ENCODE data around the gene EZH2. TPM values are rescaled to one million over a fixed set of nuclear protein-coding genes. Genes with fewer than 3 reads are reported as not detected.

EZH2 gene
- 10 to 100 TPM; 73.2 to 77.5 TPM for total RNA-seq

DNA sequence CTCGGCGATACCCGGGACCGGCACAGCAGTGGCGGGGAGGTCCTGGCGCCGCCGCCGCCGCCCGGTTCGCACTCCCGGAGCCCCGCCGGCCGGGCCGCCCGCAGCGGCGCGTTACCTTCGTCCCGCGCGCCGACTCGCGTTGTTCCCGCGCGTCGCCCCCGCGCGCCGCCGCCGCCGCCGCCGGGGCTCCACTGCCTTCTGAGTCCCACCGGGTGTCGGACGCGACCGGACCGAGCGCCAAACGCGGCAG is at the start of gene EZH2:
Gene EZH2, minus strand, starts transcription at position 243 of the 250 bp plus-strand sequence. CDS start 36,993 bp downstream, outside the sequence.
- peak within 1 kb of the TSS; percentile 98 for H3K4me3 Mint-ChIP-seq
- peak within 1 kb of the TSS; percentile 96 for H3K27ac Mint-ChIP-seq
- ATAC-seq (replicated peaks), result peak; percentile 23
- no peaks in the 10 kb centered on the region for H3K9me3 Mint-ChIP-seq
- peaks cover 12% of the 10 kb centered on the region for H3K4me1 Mint-ChIP-seq
- H3K27me3 Mint-ChIP-seq, result no peaks in the 10 kb centered on the region
- peaks cover 24% of the 10 kb centered on the region for H3K36me3 Mint-ChIP-seq (ENCODE audit: low read depth)

DNA sequence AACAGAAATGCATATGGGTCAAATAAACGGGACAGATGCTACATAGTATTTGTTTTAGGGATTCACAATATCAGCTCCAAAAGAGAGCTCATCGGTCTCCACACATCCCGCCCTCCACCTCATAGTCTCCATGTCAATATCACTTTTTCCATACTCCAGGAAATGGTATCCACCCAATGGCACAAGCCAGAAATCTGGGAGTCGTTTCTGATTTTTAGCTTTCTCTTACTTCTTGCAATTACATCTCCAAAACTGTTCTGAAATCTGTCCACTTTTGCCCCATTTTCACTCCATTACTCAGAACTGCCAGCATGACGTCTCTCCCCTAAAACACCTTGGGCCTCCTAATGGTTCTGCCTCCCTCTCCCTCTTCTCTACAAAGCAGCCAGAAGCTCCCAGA is 47.4 kb upstream of the EZH2 start:
- H3K4me1 Mint-ChIP-seq, result peaks cover 15% of the 10 kb centered on the region
- ATAC-seq (replicated peaks), result no peak
- no peaks in the 10 kb centered on the region for H3K36me3 Mint-ChIP-seq (ENCODE audit: low read depth)
- H3K27ac Mint-ChIP-seq, result no peak overlapping the region
- H3K27me3 Mint-ChIP-seq, result no peaks in the 10 kb centered on the region
- no peak overlapping the region for H3K4me3 Mint-ChIP-seq
- no peaks in the 10 kb centered on the region for H3K9me3 Mint-ChIP-seq

- H3K27ac Mint-ChIP-seq, result no peak overlapping the region
- H3K4me3 Mint-ChIP-seq, result no peak overlapping the region
Measured at GRCh38 chr7:148930335-148930734, 46.2 kb upstream of the EZH2 start.

DNA sequence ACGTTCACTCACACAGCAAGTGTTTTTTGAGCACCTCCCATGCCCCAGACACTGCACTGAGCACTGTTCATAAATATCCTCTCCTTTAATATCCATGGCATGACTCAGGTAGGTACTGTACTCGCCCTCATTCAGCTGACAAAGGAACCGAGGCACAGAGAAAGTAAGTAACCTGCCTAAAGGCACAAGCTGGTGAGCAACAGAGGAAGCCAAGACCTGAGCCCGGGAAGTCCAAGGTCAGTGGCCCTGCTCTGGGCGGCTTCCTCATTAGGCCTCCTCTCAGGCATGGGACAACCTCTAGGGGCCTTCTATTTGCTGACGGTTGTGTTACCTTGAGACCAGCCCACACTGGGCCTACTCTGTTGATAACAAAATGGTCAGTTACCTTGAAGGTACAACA is 45.1 kb upstream of the EZH2 start:
- Mint-ChIP-seq H3K4me1 (peaks cover 15% of the 10 kb centered on the region), H3K27ac (no peak overlapping the region), H3K36me3 (ENCODE audit: low read depth) (no peaks in the 10 kb centered on the region), H3K27me3 (no peaks in the 10 kb centered on the region), H3K4me3 (no peak overlapping the region), H3K9me3 (no peaks in the 10 kb centered on the region)
- ATAC-seq (replicated peaks), result no peak

More at GRCh38 chr7:148930335-148930734, 46.2 kb upstream of the EZH2 start:
- peaks cover 15% of the 10 kb centered on the region for H3K4me1 Mint-ChIP-seq
- H3K36me3 Mint-ChIP-seq (ENCODE audit: low read depth), result no peaks in the 10 kb centered on the region
- H3K9me3 Mint-ChIP-seq, result no peaks in the 10 kb centered on the region
- ATAC-seq (replicated peaks), result no peak
- H3K27me3 Mint-ChIP-seq, result no peaks in the 10 kb centered on the region

- Mint-ChIP-seq H3K27me3 (no peaks in the 10 kb centered on the region), H3K27ac (peak overlapping the region; percentile 61), H3K4me1 (peaks cover 15% of the 10 kb centered on the region), H3K9me3 (no peaks in the 10 kb centered on the region), H3K36me3 (ENCODE audit: low read depth) (no peaks in the 10 kb centered on the region), H3K4me3 (peak overlapping the region; percentile 23)
- ATAC-seq (replicated peaks), result no peak
Measured at GRCh38 chr7:148927123-148928045, 43.3 kb upstream of the EZH2 start.

GRCh38 chr7:148925836-148926235 is 41.7 kb upstream of the EZH2 start:
- H3K27ac Mint-ChIP-seq, result no peak overlapping the region
- no peaks in the 10 kb centered on the region for H3K36me3 Mint-ChIP-seq (ENCODE audit: low read depth)
- peaks cover 20% of the 10 kb centered on the region for H3K4me1 Mint-ChIP-seq
- H3K27me3 Mint-ChIP-seq, result no peaks in the 10 kb centered on the region
- ATAC-seq (replicated peaks), result no peak
- H3K4me3 Mint-ChIP-seq, result no peak overlapping the region
- H3K9me3 Mint-ChIP-seq, result no peaks in the 10 kb centered on the region

DNA sequence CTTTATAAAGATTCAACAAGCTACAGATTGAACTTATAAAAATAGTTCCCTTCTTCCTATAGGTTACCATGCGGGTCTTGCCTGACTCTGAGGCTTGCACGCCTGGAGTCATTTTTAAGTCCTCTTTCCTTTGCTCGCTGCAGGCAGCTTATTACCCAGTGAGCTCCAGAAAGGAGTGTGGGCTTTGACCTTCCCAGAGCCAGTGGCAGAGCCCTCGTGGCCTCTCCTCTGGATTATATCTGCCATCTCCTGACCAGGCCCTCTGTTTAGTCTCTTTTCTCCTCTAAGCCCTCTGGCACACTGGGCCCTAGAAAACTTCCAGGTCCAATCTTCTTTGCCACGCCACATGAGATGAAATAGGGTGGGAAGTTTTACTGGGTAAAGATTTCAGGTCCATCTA is 39.9 kb upstream of the EZH2 start:
- no peak overlapping the region for H3K4me3 Mint-ChIP-seq
- H3K9me3 Mint-ChIP-seq, result no peaks in the 10 kb centered on the region
- no peak overlapping the region for H3K27ac Mint-ChIP-seq
- no peak for ATAC-seq (replicated peaks)
- H3K4me1 Mint-ChIP-seq, result peaks cover 27% of the 10 kb centered on the region
- H3K36me3 Mint-ChIP-seq (ENCODE audit: low read depth), result no peaks in the 10 kb centered on the region
- H3K27me3 Mint-ChIP-seq, result no peaks in the 10 kb centered on the region

- H3K36me3 Mint-ChIP-seq (ENCODE audit: low read depth), result no peaks in the 10 kb centered on the region
- no peak overlapping the region for H3K27ac Mint-ChIP-seq
- H3K4me1 Mint-ChIP-seq, result peaks cover 22% of the 10 kb centered on the region
- ATAC-seq (replicated peaks), result no peak
- no peaks in the 10 kb centered on the region for H3K9me3 Mint-ChIP-seq
- H3K27me3 Mint-ChIP-seq, result no peaks in the 10 kb centered on the region
- no peak overlapping the region for H3K4me3 Mint-ChIP-seq
Measured at GRCh38 chr7:148921806-148922205, 37.7 kb upstream of the EZH2 start.

DNA sequence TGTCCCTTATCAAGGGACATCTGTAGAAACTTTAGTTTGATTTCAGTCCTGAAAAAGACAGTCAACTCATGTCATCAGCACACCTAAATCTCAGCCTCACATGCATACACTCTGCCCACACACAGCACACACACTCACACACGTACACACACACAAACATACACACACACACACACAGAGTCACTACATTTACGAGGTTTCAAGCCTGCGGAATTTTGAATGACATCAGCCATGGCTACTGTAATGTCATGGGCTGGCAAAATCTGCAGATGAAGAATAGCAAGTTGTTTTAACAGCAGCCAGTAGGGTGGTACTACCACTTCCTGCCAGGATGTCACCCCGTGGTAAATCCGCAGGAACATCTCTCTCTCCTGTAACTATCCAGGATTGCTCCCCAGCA is 37.1 kb upstream of the EZH2 start:
- ATAC-seq (replicated peaks), result no peak
- Mint-ChIP-seq H3K4me1 (peaks cover 18% of the 10 kb centered on the region), H3K36me3 (ENCODE audit: low read depth) (no peaks in the 10 kb centered on the region), H3K4me3 (no peak overlapping the region), H3K27me3 (no peaks in the 10 kb centered on the region), H3K9me3 (no peaks in the 10 kb centered on the region), H3K27ac (no peak overlapping the region)

- Mint-ChIP-seq H3K4me1 (peaks cover 23% of the 10 kb centered on the region), H3K36me3 (ENCODE audit: low read depth) (no peaks in the 10 kb centered on the region), H3K4me3 (no peak overlapping the region), H3K9me3 (no peaks in the 10 kb centered on the region), H3K27ac (no peak overlapping the region), H3K27me3 (no peaks in the 10 kb centered on the region)
- peak; percentile 88 for ATAC-seq (replicated peaks)
Measured at GRCh38 chr7:148919859-148920258, 35.8 kb upstream of the EZH2 start.

DNA sequence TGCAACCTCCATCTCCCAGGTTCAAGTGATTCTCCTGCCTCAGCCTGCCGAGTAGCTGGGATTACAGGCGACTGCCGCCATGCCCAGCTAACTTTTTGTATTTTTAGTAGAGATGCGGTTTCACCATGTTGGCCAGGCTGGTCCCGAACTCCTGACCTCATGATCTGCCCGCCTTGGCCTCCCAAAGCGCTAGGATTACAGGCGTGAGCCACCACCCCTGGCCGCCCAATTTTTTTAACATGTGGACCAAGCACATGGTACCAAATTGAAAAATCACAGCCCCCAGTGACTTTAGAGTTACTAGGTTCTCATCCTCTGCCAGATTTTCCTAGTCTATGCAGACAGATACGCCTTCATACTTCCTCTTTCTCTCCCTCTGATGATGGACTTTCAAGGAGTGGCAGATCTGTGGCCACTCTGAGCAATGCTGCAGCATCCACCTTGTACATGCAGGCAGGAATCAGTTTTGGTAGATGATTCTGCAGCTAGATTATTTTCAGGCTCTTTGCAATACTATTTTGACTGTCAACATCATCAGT is 34.0 kb upstream of the EZH2 start:
- no peak overlapping the region for H3K27ac Mint-ChIP-seq
- no peak for ATAC-seq (replicated peaks)
- no peak overlapping the region for H3K4me3 Mint-ChIP-seq
- H3K36me3 Mint-ChIP-seq (ENCODE audit: low read depth), result peaks cover 5% of the 10 kb centered on the region
- H3K4me1 Mint-ChIP-seq, result peaks cover 39% of the 10 kb centered on the region
- H3K9me3 Mint-ChIP-seq, result no peaks in the 10 kb centered on the region
- no peaks in the 10 kb centered on the region for H3K27me3 Mint-ChIP-seq

DNA sequence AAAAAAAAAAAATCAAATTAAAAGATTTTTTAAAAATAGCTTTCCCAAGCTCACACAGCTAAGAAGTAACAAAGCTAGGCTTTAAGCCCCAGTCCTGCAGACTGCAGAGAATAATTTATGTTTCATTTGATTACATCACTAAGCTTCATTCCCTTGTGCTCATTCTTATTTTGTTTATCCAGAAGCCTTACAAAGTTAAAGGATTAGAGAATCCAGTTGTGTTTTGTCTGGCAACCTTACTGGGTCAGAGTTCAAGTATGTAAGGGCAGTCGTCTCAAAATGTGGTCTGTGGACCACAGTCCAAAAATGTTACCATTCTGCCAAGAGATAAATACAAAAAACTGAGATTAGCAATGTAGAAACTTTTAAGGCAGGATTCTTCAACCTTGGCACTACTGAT is 32.1 kb upstream of the EZH2 start:
- Mint-ChIP-seq H3K4me3 (no peak overlapping the region), H3K27ac (no peak overlapping the region), H3K9me3 (no peaks in the 10 kb centered on the region), H3K4me1 (peaks cover 41% of the 10 kb centered on the region), H3K36me3 (ENCODE audit: low read depth) (peaks cover 8% of the 10 kb centered on the region), H3K27me3 (no peaks in the 10 kb centered on the region)
- no peak for ATAC-seq (replicated peaks)

- Mint-ChIP-seq H3K4me1 (peaks cover 33% of the 10 kb centered on the region), H3K9me3 (no peaks in the 10 kb centered on the region), H3K4me3 (peak overlapping the region; percentile 79), H3K27me3 (no peaks in the 10 kb centered on the region), H3K36me3 (ENCODE audit: low read depth) (peaks cover 8% of the 10 kb centered on the region), H3K27ac (peak overlapping the region; percentile 88)
- no peak for ATAC-seq (replicated peaks)
Measured at GRCh38 chr7:148915211-148915610, 31.1 kb upstream of the EZH2 start.

DNA sequence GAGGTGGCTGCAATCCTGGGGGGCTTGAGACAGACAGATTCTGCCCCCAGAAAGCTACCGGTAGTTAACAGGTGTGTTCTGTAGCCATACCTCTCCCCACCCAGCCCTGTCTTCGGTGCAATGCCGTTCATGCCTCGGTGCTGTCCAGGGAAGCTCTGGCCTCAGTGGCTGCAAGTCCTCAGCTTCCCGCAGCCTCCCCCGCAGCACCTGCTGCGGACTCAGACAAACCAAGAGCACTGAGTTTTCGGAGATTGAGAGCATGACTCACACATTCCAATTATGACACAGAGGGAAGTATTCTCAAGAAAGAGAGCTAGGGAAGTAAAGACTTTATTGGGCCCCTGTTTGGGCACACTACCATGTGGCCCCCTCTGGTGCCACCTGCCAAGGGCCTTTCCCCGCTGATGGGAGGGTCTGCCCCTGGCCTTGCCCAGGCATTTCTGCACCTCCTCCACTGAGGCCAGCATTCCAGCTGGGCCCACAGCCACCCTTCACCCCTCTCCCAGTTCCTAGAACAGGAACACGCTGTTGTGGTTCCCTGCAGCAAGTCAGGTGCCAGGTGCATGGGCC is 30.2 kb upstream of the EZH2 start:
- Mint-ChIP-seq H3K27ac (peak overlapping the region; percentile 88), H3K9me3 (no peaks in the 10 kb centered on the region)
- peak; percentile 77 for ATAC-seq (replicated peaks)

More for the DNA sequence above, 30.2 kb upstream of the EZH2 start:
- Mint-ChIP-seq H3K27me3 (no peaks in the 10 kb centered on the region), H3K36me3 (ENCODE audit: low read depth) (peaks cover 8% of the 10 kb centered on the region), H3K4me3 (peak overlapping the region; percentile 79), H3K4me1 (peaks cover 30% of the 10 kb centered on the region)

All from activated T-helper 17 cell treated with anti-CD3 and anti-CD28 coated beads, Interleukin-2, amount 50 U/mL, for 72 hours (primary cell).